OCI-LY1 (cell line): Measurements from ENCODE around the gene CARD10.

Experiments
- H2AFZ ChIP-seq: fragments of 200-600 bp; sonication (generic), shearing (Covaris generic); 2 replicates; pipeline ENCODE4 v1.6.0; 2014; ENCODE audit warnings: antibody characterized with exemption, mild to moderate bottlenecking, low read length
- H3F3A ChIP-seq: fragments of 200-600 bp; sonication (generic), shearing (Covaris generic); 2 replicates; pipeline ENCODE4 v1.6.0; 2014; ENCODE audit warnings: mild to moderate bottlenecking, antibody characterized with exemption, low read length, moderate library complexity; ENCODE audit not compliant: insufficient read depth
- H3K27ac ChIP-seq: fragments of 200-600 bp; sonication (generic); 2 replicates; pipeline ENCODE4 v1.5.1; 2014; ENCODE audit warnings: low read length, mixed run types, mild to moderate bottlenecking, low read depth; ENCODE audit not compliant: poor library complexity, severe bottlenecking
- H3K27me3 ChIP-seq: fragments of 200-600 bp; sonication (generic); 2 replicates; pipeline ENCODE4 v1.6.0; 2014; ENCODE audit warnings: antibody characterized with exemption, mild to moderate bottlenecking, low read length, moderate library complexity; ENCODE audit not compliant: insufficient read depth
- H3K36me3 ChIP-seq: fragments of 200-600 bp; sonication (generic); 2 replicates; pipeline ENCODE4 v1.6.1; 2014; ENCODE audit warnings: mild to moderate bottlenecking, antibody characterized with exemption, low read length, moderate library complexity, mixed read lengths; ENCODE audit not compliant: insufficient read depth
- H3K4me1 ChIP-seq: fragments of 200-600 bp; sonication (generic); 2 replicates; pipeline ENCODE4 v1.5.1; 2014; ENCODE audit warnings: mild to moderate bottlenecking, low read length, moderate library complexity; ENCODE audit not compliant: insufficient read depth, severe bottlenecking
- H3K4me2 ChIP-seq: fragments of 200-600 bp; sonication (generic), shearing (Covaris generic); 2 replicates; pipeline ENCODE4 v1.6.1; 2014; ENCODE audit warnings: low read length
- H3K4me3 ChIP-seq: fragments of 200-600 bp; sonication (generic); 2 replicates; pipeline ENCODE4 v1.5.1; 2014; ENCODE audit warnings: low read length, low read depth, mild to moderate bottlenecking, mixed read lengths; ENCODE audit not compliant: poor library complexity, severe bottlenecking
- H3K79me2 ChIP-seq: fragments of 200-600 bp; shearing (Covaris generic); 2 replicates; pipeline ENCODE4 v1.6.1; 2016; ENCODE audit warnings: mixed run types, low read length, mixed read lengths; ENCODE audit not compliant: insufficient read depth
- H3K9ac ChIP-seq: fragments of 200-600 bp; sonication (generic), shearing (Covaris generic); 2 replicates; pipeline ENCODE4 v1.6.1; 2014; ENCODE audit warnings: mild to moderate bottlenecking, low read length, mixed read lengths
- H3K9me2 ChIP-seq: fragments of 200-600 bp; sonication (generic), shearing (Covaris generic); 2 replicates; pipeline ENCODE4 v1.6.1; 2014; ENCODE audit warnings: low read depth, mild to moderate bottlenecking, low read length, mixed read lengths
- H3K9me3 ChIP-seq: fragments of 200-600 bp; shearing (Covaris generic); 2 replicates; pipeline ENCODE4 v1.6.1; 2014; ENCODE audit warnings: low read length, mixed read lengths
- H4K20me1 ChIP-seq: fragments of 200-600 bp; sonication (generic), shearing (Covaris generic); 2 replicates; pipeline ENCODE4 v1.6.0; 2016; ENCODE audit warnings: mild to moderate bottlenecking, low read length; ENCODE audit not compliant: insufficient read depth
- CTCF ChIP-seq: fragments of 200-600 bp; sonication (generic), shearing (Covaris generic); IDR thresholded peaks from 2 replicates; pipeline ENCODE4 v1.5.1; 2017; ENCODE audit warnings: mild to moderate bottlenecking, antibody characterized with exemption, low read length, moderate library complexity, mixed read lengths
- EZH2 ChIP-seq: fragments of 200-600 bp; sonication (generic), shearing (Covaris generic); IDR thresholded peaks from 2 replicates; pipeline ENCODE4 v1.8.0; 2017; ENCODE audit warnings: borderline replicate concordance, mixed run types, mild to moderate bottlenecking, antibody characterized with exemption, low read length, moderate library complexity, mixed read lengths

Gene CARD10

GRCh38 chr22:37519268-37520195 is at the start of gene CARD10:
Gene CARD10, minus strand, starts transcription at chr22:37519415. Its CDS starts 215 bp downstream, at chr22:37519200.
- H3K27ac ChIP-seq: no peak within 1 kb of the TSS
- H3K36me3 ChIP-seq: no peaks in the 10 kb centered on the region
- H2AFZ ChIP-seq: no peak within 1 kb of the TSS
- H3K27me3 ChIP-seq: peaks cover 23% of the 10 kb centered on the region
- no peaks in the 10 kb centered on the region for H3F3A ChIP-seq
- no peak within 1 kb of the TSS for H3K9ac ChIP-seq
- TF ChIP-seq EZH2 (no peak), CTCF (no peak)
- H4K20me1 ChIP-seq: no peaks in the 10 kb centered on the region
- no peaks in the 10 kb centered on the region for H3K9me2 ChIP-seq
- peaks cover 2% of the 10 kb centered on the region; the same call in 1 of the 2 replicates for H3K9me3 ChIP-seq
- H3K4me3 ChIP-seq: peak within 1 kb of the TSS; percentile 21
- no peaks in the 10 kb centered on the region for H3K79me2 ChIP-seq
- H3K4me2 ChIP-seq: peak within 1 kb of the TSS; percentile 38
- H3K4me1 ChIP-seq: no peaks in the 10 kb centered on the region

- Histone ChIP-seq H3K27ac (no peak overlapping the region), H3K4me3 (no peak overlapping the region), H3F3A (no peaks in the 10 kb centered on the region), H3K9ac (no peak overlapping the region), H3K27me3 (peaks cover 21% of the 10 kb centered on the region), H3K9me2 (no peaks in the 10 kb centered on the region), H3K79me2 (no peaks in the 10 kb centered on the region), H3K4me2 (no peak overlapping the region), H3K9me3 (no peaks in the 10 kb centered on the region), H4K20me1 (no peaks in the 10 kb centered on the region), H2AFZ (no peak overlapping the region), H3K4me1 (no peaks in the 10 kb centered on the region), H3K36me3 (no peaks in the 10 kb centered on the region)
- TF ChIP-seq CTCF (no peak), EZH2 (no peak)
Measured at GRCh38 chr22:37568448-37569008, 49.3 kb upstream of the CARD10 start.

GRCh38 chr22:37568012-37568411 is 48.8 kb upstream of the CARD10 start:
- Histone ChIP-seq H4K20me1 (no peaks in the 10 kb centered on the region), H3K9ac (no peak overlapping the region), H3K27ac (no peak overlapping the region), H3K9me2 (no peaks in the 10 kb centered on the region), H3K27me3 (peaks cover 21% of the 10 kb centered on the region), H3K4me2 (no peak overlapping the region), H3K79me2 (no peaks in the 10 kb centered on the region), H3K4me3 (no peak overlapping the region), H3K9me3 (no peaks in the 10 kb centered on the region), H3F3A (no peaks in the 10 kb centered on the region), H2AFZ (no peak overlapping the region), H3K4me1 (no peaks in the 10 kb centered on the region), H3K36me3 (no peaks in the 10 kb centered on the region)
- TF ChIP-seq CTCF: no peak
- TF ChIP-seq EZH2: no peak
